Activated CD8-positive, alpha-beta T cell treated with anti-CD3 and anti-CD28 coated beads, Interleukin-2, amount 10 ng/mL, durations not matched to agents 7 days and 5 days (primary cell): ENCODE results near the gene DENND4B. TPM values are rescaled to one million over a fixed set of nuclear protein-coding genes. Genes with fewer than 3 reads are reported as not detected.

Source experiments
- ATAC-seq: fragments of 150-1000 bp; cut with Tn5 transposase; one replicate; pipeline ENCODE4 v1.10.0; 2021; ENCODE audit warnings: moderate library complexity
- CTCF ChIA-PET: fragments of 350-600 bp; sonication (Branson Sonifier 250); formaldehyde crosslinking; loops from one replicate; lab custom pipeline; 2021; ENCODE audit warnings: antibody characterized with exemption; lab: Charles Lee
- POLR2A ChIA-PET: fragments of 350-600 bp; sonication (Branson Sonifier 250); formaldehyde crosslinking; loops from one replicate; lab custom pipeline; 2021; ENCODE audit warnings: antibody characterized with exemption; lab: Charles Lee
- DNase-seq: peaks from one replicate; pipeline ENCODE4 v3.0.0-alpha.2; 2020
- H3K27ac Mint-ChIP-seq: one replicate; pipeline ENCODE4 v1.8.0; 2021; ENCODE audit warnings: mild to moderate bottlenecking, mixed read lengths
- H3K27me3 Mint-ChIP-seq: one replicate; pipeline ENCODE4 v1.8.0; 2021; ENCODE audit warnings: low read depth, mixed read lengths
- H3K36me3 Mint-ChIP-seq: one replicate; pipeline ENCODE4 v1.8.0; 2021; ENCODE audit warnings: low read depth, mixed read lengths
- H3K4me1 Mint-ChIP-seq: one replicate; pipeline ENCODE4 v1.8.0; 2021; ENCODE audit warnings: low read depth, mixed read lengths
- H3K4me3 Mint-ChIP-seq: one replicate; pipeline ENCODE4 v1.8.0; 2021; ENCODE audit warnings: mild to moderate bottlenecking, mixed read lengths
- H3K9me3 Mint-ChIP-seq: one replicate; pipeline ENCODE4 v1.8.0; 2022; ENCODE audit warnings: mixed read lengths; ENCODE audit not compliant: insufficient read depth
- total RNA-seq, 2 experiments: library from RNA; stranded (reverse); gene quantifications; one replicate each; pipeline ENCODE4 v1.2.3, GENCODE V29; 2021

DENND4B gene
- total RNA-seq, 2 experiments from 2014 or later = 140 to 143 TPM

DNA sequence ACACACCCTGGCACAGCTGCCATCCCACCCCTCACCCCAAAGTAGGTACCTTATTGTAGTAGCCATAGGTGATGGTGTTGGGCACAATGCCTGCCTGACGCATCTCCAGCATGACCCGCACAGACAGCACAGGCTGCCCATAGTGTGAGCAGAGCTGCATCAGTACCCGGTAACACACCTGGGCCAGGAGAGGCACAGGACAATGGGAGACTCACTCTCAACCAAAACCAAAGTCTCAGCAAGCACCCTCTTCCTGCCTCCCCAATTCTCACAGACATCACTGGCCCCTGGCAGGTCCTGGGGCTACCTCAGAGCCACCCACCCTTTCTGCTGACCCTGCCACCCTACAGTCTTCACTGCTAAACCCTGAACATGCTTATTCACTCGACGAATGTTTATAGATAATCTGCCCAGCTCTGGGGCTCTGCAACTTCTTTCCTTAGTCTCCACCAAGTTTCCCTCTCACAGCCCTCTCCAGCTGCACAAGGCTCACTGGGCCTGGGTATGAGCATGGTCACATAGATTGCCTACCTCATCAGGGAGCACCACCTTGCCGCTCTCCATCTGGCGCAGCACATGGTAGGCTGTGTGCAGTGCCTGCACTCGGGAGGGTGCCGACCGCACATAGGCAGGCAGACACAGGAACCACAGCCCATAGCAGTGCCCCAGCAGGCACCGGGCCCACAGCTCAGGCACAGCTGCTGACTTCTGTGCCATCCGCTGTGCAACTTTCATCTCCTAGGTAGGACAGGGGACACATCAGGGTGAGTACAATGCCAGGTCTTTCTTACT, 10.3 kb downstream of the DENND4B start:
- ChIA-PET POLR2A (interaction anchor here (1.2 kb wide), 1 partner anchor 9 kb away, joined by 3 read pairs; no protein-coding TSS in a partner anchor), CTCF (no interaction called here)

DNA sequence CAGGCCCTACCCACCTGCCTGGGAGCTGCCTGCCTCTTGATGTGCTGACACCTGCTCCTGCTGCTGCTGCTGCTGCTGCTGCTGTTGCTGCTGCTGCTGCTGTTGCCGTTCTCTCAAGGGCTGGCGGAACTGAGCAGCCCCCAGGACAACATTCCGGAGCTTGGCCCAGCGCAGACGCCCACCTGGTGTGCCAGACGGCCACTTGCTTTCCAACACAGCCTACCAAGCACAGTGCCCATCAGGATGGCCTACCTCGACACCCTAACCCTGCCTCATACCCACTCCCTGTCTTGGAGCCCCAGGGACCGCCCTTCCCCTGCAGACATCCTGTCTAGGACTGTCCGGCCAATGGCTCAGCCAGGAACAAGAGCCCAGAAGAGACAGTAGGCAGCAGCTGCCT, 11.8 kb downstream of the DENND4B start:
- no peak for DNase-seq
- CTCF ChIA-PET = no interaction called here
- H3K27ac Mint-ChIP-seq = no peak overlapping the region
- H3K27me3 Mint-ChIP-seq = no peaks in the 10 kb centered on the region
- no peaks in the 10 kb centered on the region for H3K9me3 Mint-ChIP-seq
- no peak overlapping the region for H3K4me3 Mint-ChIP-seq
- H3K36me3 Mint-ChIP-seq = peaks cover 80% of the 10 kb centered on the region
- ATAC-seq = no peak
- POLR2A ChIA-PET = interaction anchor here (0.6 to 1.5 kb wide), 2 partner anchors 12 kb away, joined by 3 to 5 read pairs; partner anchors contain the start of genes DENND4B and GATAD2B
- H3K4me1 Mint-ChIP-seq = no peaks in the 10 kb centered on the region

More for the DNA sequence above, 10.3 kb downstream of the DENND4B start:
- no peaks in the 10 kb centered on the region for H3K4me1 Mint-ChIP-seq
- H3K27ac Mint-ChIP-seq = no peak overlapping the region
- H3K9me3 Mint-ChIP-seq = no peaks in the 10 kb centered on the region
- ATAC-seq (no peak), DNase-seq (no peak)
- no peak overlapping the region for H3K4me3 Mint-ChIP-seq
- no peaks in the 10 kb centered on the region for H3K27me3 Mint-ChIP-seq
- H3K36me3 Mint-ChIP-seq = peaks cover 82% of the 10 kb centered on the region

DNA sequence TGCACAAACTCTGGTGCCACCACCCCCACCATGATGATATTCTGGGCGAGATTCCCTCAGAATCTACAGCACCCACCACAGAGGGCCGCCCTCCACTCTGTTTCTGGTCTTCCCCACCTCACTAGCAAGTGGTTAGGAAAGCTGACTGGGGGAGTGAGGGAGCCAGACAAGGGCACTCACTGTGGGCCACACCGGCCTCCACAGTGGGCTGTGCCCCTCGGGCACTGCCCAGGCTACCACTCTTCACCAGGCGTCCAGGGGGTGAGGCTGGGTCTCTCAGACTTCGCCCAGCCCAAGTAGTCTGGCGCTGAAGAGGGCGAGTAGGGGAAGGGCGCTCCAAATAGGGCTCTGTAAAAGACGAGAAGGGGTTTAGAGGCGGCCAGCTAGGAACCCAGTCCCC, 12.6 kb downstream of the DENND4B start:
- H3K4me3 Mint-ChIP-seq = no peak overlapping the region

DNA sequence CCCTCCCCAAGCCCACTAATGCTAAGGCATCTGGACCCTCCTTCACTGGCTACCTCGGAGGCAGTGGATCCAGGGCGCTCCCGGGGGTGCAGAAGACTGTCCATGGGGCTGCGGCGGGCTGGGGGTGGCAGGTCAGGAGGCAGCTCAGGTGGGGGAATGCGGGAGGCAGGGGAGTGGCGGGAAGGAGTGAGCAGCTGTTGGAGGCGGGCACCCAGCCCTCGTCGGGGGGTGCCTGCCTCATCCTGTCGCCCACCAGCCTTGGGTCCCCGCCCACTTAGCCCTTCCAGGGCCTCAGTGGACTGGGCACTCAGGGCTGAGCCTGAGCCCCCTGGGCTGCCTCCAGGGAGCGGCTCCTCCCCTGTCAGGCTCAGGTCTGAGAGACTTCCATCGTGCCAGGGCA, 13.1 kb downstream of the DENND4B start:
- POLR2A ChIA-PET = interaction anchor here (0.6 to 1.5 kb wide), 2 partner anchors 10 to 382 kb away, joined by 3 to 5 read pairs; partner anchors contain the start of gene GATAD2B
- Mint-ChIP-seq H3K9me3 (no peaks in the 10 kb centered on the region), H3K27me3 (no peaks in the 10 kb centered on the region), H3K4me3 (no peak overlapping the region), H3K4me1 (peaks cover 9% of the 10 kb centered on the region), H3K27ac (no peak overlapping the region), H3K36me3 (peaks cover 75% of the 10 kb centered on the region)
- DNase-seq (no peak), ATAC-seq (no peak)
- CTCF ChIA-PET = no interaction called here

More for the DNA sequence above, 12.6 kb downstream of the DENND4B start:
- no peak overlapping the region for H3K27ac Mint-ChIP-seq
- peaks cover 77% of the 10 kb centered on the region for H3K36me3 Mint-ChIP-seq
- H3K4me1 Mint-ChIP-seq = peaks cover 4% of the 10 kb centered on the region
- no peaks in the 10 kb centered on the region for H3K27me3 Mint-ChIP-seq
- ChIA-PET POLR2A (interaction anchor here (0.6 to 1.5 kb wide), 3 partner anchors 11 to 101 kb away, joined by 3 to 5 read pairs (median 3); partner anchors contain the start of genes DENND4B and GATAD2B), CTCF (no interaction called here)
- DNase-seq = no peak
- no peak for ATAC-seq
- H3K9me3 Mint-ChIP-seq = no peaks in the 10 kb centered on the region

DNA sequence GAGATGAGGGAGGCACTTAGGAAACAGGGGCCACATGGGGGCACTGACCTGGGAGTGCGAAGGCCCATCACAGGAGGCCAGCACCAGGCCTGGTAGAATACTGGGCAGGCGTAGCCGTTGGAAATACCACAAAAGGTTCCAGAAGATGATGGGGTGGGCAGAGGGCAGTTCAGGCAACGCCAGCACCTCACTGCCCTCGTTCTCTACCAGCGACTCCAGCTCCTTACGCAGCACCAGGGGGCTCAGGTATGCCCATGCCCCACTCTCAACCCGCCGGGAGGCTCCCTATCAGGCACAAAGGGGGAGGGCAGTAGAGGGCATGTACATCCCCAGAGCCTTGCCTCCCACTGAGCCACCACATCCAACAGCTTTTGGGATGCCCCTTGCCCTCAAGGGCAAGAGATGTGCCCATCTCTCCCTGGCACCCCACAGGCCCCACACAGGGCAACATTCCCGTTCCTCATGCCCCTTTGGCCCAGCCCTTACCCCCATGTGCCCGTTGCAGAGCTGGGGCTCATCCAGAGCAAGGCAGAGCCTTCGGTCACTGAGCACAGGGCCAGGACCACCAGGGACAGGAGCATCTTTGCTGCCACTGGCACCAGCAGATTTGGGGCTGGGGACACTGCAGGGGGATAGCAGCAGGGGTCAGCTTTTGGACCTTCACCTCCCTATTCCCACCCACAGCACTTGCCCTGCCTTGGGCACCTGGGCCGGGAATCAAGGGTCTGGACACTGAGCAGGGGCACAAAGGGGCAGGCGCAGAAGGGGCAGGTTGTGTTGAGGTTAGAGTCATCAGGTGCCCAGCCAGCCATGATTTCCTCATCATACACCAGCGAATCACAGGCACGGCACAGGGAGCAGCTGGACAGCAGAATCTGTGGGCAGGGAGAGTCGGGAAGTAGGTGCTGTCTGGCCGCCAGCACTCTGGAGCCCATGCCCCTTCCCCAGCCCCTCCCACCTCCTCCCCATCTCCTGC, 14.1 kb downstream of the DENND4B start:
- no peaks in the 10 kb centered on the region for H3K27me3 Mint-ChIP-seq
- ATAC-seq = no peak
- no peak overlapping the region for H3K27ac Mint-ChIP-seq
- no peak for DNase-seq
- POLR2A ChIA-PET = interaction anchor here (0.5 to 1.0 kb wide), 4 partner anchors 13 to 258 kb away, joined by 3 to 4 read pairs (median 3); partner anchors contain the start of gene DENND4B
- CTCF ChIA-PET = no interaction called here
- H3K36me3 Mint-ChIP-seq = peaks cover 68% of the 10 kb centered on the region
- no peaks in the 10 kb centered on the region for H3K9me3 Mint-ChIP-seq
- no peak overlapping the region for H3K4me3 Mint-ChIP-seq
- H3K4me1 Mint-ChIP-seq = peaks cover 14% of the 10 kb centered on the region

DNA sequence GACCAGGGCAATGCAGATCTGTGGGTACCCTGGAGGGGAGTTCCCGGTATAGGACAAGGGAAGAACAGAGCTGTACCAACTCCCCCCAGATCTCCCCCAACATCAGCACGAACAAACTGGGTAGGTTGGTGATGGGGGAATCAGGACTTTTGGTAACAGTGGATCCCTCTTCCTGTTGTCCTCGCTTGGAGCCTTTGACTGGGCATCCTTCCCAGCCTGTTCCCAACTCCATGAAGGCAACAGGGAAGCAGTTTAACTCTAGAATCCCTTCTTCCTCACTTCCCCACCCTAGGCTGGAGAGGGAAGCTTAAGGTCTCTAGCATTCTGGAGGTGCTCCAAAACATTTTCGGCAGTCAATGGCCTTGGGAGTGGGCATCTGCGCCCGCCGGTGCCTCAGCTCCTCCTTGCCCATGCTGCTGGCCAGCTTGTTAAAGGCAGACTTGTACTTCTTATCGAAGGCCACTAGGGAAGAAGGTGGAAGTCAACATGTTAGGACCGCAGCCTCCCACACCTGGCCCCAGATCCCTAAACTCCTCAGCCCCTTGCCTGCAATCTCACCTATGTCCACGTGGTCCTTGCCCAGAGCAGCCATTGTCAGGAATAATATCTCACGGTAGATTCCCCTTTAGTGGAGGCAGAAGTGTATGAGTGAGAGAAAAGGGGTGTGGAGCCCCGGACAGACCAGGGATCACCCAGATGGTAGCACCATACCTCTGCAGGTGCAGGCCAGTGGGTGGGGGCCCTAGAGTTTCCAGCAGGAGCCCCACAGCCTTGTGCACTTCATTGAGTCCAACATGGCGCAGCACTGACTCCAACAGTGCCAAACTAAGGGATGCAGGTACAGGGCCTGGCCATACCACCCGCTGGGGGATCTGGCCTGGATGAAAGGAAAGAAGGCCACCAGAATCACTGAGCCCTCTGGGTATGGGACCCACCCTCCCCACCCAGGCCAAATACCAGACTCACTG, 16.3 kb downstream of the DENND4B start:
- Mint-ChIP-seq H3K27ac (no peak overlapping the region), H3K27me3 (no peaks in the 10 kb centered on the region), H3K4me3 (no peak overlapping the region), H3K9me3 (no peaks in the 10 kb centered on the region), H3K36me3 (peaks cover 47% of the 10 kb centered on the region), H3K4me1 (peaks cover 14% of the 10 kb centered on the region)
- ChIA-PET POLR2A (interaction anchor here (0.7 to 1.7 kb wide), 4 partner anchors 9 to 134 kb away, joined by 3 to 7 read pairs (median 5); partner anchors contain the start of gene CREB3L4), CTCF (interaction anchor here (1.2 to 1.9 kb wide), 2 partner anchors 9 to 15 kb away, joined by 4 read pairs; no protein-coding TSS in a partner anchor)
- no peak for ATAC-seq
- DNase-seq = no peak

DNA sequence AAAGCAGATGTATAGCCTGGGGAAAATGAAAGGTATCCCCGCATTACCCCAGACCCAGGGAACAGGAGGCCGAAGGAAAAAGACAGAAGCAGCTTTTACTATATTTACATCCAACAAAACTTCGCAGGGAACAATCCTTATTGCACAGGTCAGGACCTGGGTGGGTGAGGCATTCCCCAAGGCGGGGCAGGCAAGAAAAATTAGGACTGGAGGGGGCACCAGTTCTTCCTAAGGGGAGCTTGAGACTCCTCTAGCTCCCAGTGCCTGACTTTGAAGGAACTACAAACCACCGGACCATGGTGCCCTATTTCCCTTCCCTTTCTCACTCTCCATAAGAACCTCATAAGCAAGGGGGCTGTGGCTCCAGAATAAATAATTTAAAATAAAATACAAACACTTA, 17.1 kb downstream of the DENND4B start:
- Mint-ChIP-seq H3K4me3 (no peak overlapping the region), H3K36me3 (peaks cover 39% of the 10 kb centered on the region), H3K4me1 (peaks cover 14% of the 10 kb centered on the region), H3K9me3 (no peaks in the 10 kb centered on the region), H3K27me3 (no peaks in the 10 kb centered on the region), H3K27ac (peak overlapping the region; percentile 39)
- ChIA-PET POLR2A (interaction anchor here (0.8 to 1.7 kb wide), 3 partner anchors 10 to 38 kb away, joined by 3 to 7 read pairs (median 7); partner anchors contain the start of gene CREB3L4), CTCF (interaction anchor here (1.2 to 1.9 kb wide), 2 partner anchors 10 to 15 kb away, joined by 4 read pairs; no protein-coding TSS in a partner anchor)
- DNase-seq = no peak
- ATAC-seq = no peak

DNA sequence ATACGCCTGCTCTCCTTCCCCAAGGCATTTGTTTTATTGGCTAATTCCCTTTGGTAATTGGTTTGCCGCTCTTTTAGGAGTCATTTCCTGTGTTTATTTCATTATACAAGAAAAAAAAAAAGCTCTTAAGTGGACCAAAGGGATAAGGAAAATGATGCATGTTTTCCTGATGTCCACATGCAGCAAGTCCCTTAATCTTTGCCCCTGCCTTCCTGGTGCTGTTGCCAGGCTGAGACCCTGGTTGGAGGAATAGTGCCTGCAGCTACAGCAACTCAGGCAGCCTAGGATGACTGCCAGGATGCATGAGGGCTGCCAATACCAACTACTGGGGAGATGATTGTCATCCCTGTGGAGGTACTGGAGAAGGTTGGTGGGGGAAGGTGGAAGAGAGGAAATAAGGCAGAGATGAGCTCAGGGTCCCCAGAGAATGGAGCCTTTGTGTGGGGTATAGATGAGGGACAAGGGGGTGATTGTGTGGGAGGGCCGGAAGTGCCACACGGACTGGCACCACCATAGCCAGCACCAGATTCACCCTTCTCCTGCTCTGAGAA, 17.7 kb downstream of the DENND4B start:
- DNase-seq (no peak), ATAC-seq (no peak)
- ChIA-PET POLR2A (interaction anchor here (0.8 to 1.7 kb wide), 4 partner anchors 10 to 16 kb away, joined by 4 to 7 read pairs (median 6); no protein-coding TSS in a partner anchor), CTCF (interaction anchor here (1.2 to 1.9 kb wide), 3 partner anchors 11 to 17 kb away, joined by 4 to 6 read pairs (median 4); partner anchors contain the start of gene DENND4B)
- H3K4me1 Mint-ChIP-seq = peaks cover 14% of the 10 kb centered on the region
- H3K36me3 Mint-ChIP-seq = peaks cover 33% of the 10 kb centered on the region
- H3K4me3 Mint-ChIP-seq = no peak overlapping the region
- no peaks in the 10 kb centered on the region for H3K9me3 Mint-ChIP-seq
- peak overlapping the region; percentile 39 for H3K27ac Mint-ChIP-seq
- no peaks in the 10 kb centered on the region for H3K27me3 Mint-ChIP-seq

DNA sequence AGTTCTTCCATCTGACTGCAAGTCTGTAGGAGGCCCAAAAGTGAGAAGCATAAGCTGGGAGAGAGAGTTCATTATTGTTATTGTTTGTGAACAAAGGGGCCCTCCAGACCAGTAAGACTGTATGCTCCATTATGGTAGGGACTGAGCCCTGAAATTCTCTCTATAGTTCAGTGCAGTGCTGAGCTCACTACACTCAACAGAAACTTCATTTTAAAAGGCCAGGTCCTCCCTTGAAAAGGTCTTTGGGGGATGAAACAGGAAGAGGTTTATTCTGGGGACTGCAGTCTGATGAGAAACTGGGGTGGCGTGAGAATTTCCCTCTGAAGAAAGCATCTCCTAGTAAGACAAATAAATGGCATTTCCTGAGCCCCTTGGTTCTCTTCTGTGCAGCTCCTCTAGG, 18.3 kb downstream of the DENND4B start:
- ChIA-PET POLR2A (interaction anchor here (0.6 to 1.5 kb wide), 3 partner anchors 9 to 39 kb away, joined by 3 to 6 read pairs (median 4); partner anchors contain the start of gene CREB3L4), CTCF (interaction anchor here (0.6 to 1.9 kb wide), 4 partner anchors 11 to 59 kb away, joined by 3 to 6 read pairs (median 4); partner anchors contain the start of gene DENND4B)
- H3K9me3 Mint-ChIP-seq = no peaks in the 10 kb centered on the region
- H3K27me3 Mint-ChIP-seq = no peaks in the 10 kb centered on the region
- H3K4me3 Mint-ChIP-seq = no peak overlapping the region
- peaks cover 17% of the 10 kb centered on the region for H3K4me1 Mint-ChIP-seq
- no peak for DNase-seq
- H3K36me3 Mint-ChIP-seq = peaks cover 29% of the 10 kb centered on the region
- peak overlapping the region; percentile 39 for H3K27ac Mint-ChIP-seq
- ATAC-seq = no peak

DNA sequence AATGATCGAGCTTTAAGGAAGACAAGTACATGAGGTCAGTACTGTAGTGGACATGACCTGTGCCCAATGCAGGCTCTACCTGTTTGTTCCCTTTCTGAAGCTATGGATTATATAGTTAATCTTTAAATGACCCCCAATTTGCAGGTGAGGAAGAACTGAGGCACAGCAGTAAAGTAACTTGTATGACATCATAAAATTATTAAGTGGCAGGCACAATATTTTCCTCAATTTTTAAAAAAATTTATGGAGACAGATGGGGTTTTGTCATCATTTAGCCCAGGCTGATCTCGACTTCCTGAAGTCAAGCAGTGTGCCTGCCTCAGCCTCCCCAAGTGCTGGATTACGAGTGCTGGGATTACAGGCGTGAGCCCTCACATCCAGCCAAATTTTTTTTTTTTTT, 20.1 kb downstream of the DENND4B start:
- Mint-ChIP-seq H3K27me3 (no peaks in the 10 kb centered on the region), H3K27ac (no peak overlapping the region), H3K4me1 (peaks cover 20% of the 10 kb centered on the region), H3K9me3 (no peaks in the 10 kb centered on the region), H3K4me3 (no peak overlapping the region), H3K36me3 (peaks cover 22% of the 10 kb centered on the region)
- ChIA-PET CTCF (interaction anchor here (1.2 kb wide), 1 partner anchor 19 kb away, joined by 7 read pairs; the partner anchor contains the start of gene DENND4B), POLR2A (interaction anchor here (1.2 to 1.9 kb wide), 2 partner anchors 13 to 19 kb away, joined by 4 to 8 read pairs; no protein-coding TSS in a partner anchor)
- ATAC-seq = no peak
- DNase-seq = no peak
